ENCODE measurements around the gene SCO2. TPM values are rescaled to one million over a fixed set of nuclear protein-coding genes. Genes with fewer than 3 reads are reported as not detected.

SCO2 gene
- total and polyA plus RNA-seq, 9 of the 15 experiments (the other 6 are each of a cell fraction or from before 2014, with no cell fraction given): 0.34 to 4.0 (median 1.1) TPM; not detected in 3

DNA sequence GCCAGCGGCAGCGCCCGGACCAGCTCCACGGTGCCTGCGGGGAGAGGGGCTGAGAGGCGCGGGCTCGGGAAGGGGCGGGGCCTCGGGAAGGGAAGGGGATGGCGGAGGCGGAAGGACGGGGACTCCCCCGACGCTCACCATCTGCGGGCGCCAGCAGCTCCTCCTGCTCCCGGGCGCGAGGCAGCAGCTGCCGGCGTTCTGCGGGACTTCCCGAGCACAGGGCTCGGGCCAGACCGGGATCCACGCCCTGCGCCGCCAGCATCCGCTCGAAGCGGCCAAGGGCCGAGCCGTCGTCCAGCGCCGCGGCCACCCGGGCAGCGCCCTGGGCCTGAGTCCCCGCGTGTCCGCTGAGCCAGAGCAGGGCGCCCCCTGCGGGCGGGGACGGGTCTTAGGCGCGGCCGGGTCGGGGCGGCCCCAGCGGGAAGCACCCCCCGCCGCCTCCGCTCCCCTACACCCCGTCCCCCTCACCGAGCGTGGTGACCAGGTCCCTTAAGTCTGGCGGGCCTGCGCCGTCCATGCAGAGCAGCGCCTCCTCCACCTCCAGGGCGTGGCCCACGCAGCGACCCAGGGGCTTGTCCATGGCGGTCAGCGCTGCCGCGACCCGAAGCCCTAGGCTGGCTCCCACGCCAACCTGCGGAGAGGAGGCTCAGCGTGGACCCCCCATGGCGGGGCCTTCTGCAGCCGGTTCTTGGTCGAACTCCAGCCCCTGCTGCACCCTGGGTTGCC, 873 bp upstream of the SCO2 start (continued):
- TF ChIP-seq FOXK1 (CRISPR knock-in tag; IDR thresholded peaks at IDR 0.05; ENCODE audit: borderline replicate concordance): no peak
- no peak for TF ChIP-seq KDM2B (CRISPR knock-in tag; IDR thresholded peaks at IDR 0.05)
- peak; percentile 41; the same call in 1 of the 2 replicates for TF ChIP-seq REST (IDR thresholded peaks at IDR 0.05; ENCODE audit: borderline replicate concordance)
- TF ChIP-seq REST (CRISPR knock-in tag; IDR thresholded peaks at IDR 0.05; ENCODE audit: low read depth): no peak
- TF ChIP-seq, protein P1, sequence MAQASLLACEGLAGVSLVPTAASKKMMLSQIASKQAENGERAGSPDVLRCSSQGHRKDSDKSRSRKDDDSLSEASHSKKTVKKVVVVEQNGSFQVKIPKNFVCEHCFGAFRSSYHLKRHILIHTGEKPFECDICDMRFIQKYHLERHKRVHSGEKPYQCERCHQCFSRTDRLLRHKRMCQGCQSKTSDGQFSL (CRISPR knock-in tag; IDR thresholded peaks at IDR 0.05): no peak; the same call in 1 of the 2 replicates
- TF ChIP-seq, protein P1 (tag; IDR thresholded peaks at IDR 0.05): peak in 1 of 2 experiments; percentile 70; a peak in 2 of 4 replicates
- TF ChIP-seq NBN (IDR thresholded peaks at IDR 0.05; ENCODE audit: low read depth): no peak
- TF ChIP-seq TBP (optimal IDR thresholded peaks at IDR 0.05; ENCODE audit: low read depth, low read length): peak; percentile 35
- TF ChIP-seq TCF7 (IDR thresholded peaks at IDR 0.05; ENCODE audit: borderline replicate concordance): no peak
- no peak for TF ChIP-seq BCLAF1 (IDR thresholded peaks at IDR 0.05; ENCODE audit: borderline replicate concordance in 1 of 2, control insufficient read depth in 1 of 2, low read depth in 2 of 2, low read length in 1 of 2)
- TF ChIP-seq ZNF184 (CRISPR knock-in tag; IDR thresholded peaks at IDR 0.05): no peak
- TF ChIP-seq RBM14 (IDR thresholded peaks at IDR 0.05; ENCODE audit: borderline replicate concordance, insufficient read depth, low read depth, low read length): no peak
- no peak for TF ChIP-seq ZNF696 (CRISPR knock-in tag; conservative IDR thresholded peaks at IDR 0.05)
- no peak for TF ChIP-seq ADNP (tag; IDR thresholded peaks at IDR 0.05)
- TF ChIP-seq LEF1 (IDR thresholded peaks at IDR 0.05): no peak
